HG02623 (cell line): ENCODE data around the gene FIGNL2.
"Not testable (repeated sequence)": the region's sequence is repeated elsewhere in the genome, so short reads cannot be mapped to it uniquely, and the experiment has no call there.

ENCODE experiments used
- ATAC-seq: cut with Tn5 transposase; IDR thresholded peaks from one replicate; pipeline ENCODE4 v1.9.1; 2021; ENCODE audit warnings: moderate library complexity; ENCODE audit not compliant: unreplicated experiment

FIGNL2 gene

GRCh38 chr12:51837286-51837685, 11.2 kb downstream of the FIGNL2 start:
- ATAC-seq = no peak

GRCh38 chr12:51836827-51837173, 11.7 kb downstream of the FIGNL2 start:
- no peak for ATAC-seq

- no peak for ATAC-seq
These were observed 12.3 kb downstream of the FIGNL2 start for GRCh38 chr12:51836041-51836826.

GRCh38 chr12:51834411-51834810, 14.1 kb downstream of the FIGNL2 start:
- ATAC-seq = no peak

GRCh38 chr12:51833448-51834227, 14.9 kb downstream of the FIGNL2 start:
- ATAC-seq = no peak

GRCh38 chr12:51832354-51833107, 16.0 kb downstream of the FIGNL2 start:
- ATAC-seq = no peak

GRCh38 chr12:51831817-51832216, 16.7 kb downstream of the FIGNL2 start:
- not testable (repeated sequence) for ATAC-seq

- ATAC-seq = no peak
These were observed 18.9 kb downstream of the FIGNL2 start for GRCh38 chr12:51829641-51830040.

- no peak for ATAC-seq
These were observed 19.5 kb downstream of the FIGNL2 start for GRCh38 chr12:51829011-51829481.

GRCh38 chr12:51827925-51828818, 20.3 kb downstream of the FIGNL2 start:
- ATAC-seq = no peak

GRCh38 chr12:51826881-51827280, 21.6 kb downstream of the FIGNL2 start:
- ATAC-seq = no peak

- no peak for ATAC-seq
These were observed 23.3 kb downstream of the FIGNL2 start for GRCh38 chr12:51825216-51825615.

- ATAC-seq = no peak
These were observed 24.5 kb downstream of the FIGNL2 start for GRCh38 chr12:51823875-51824565.

GRCh38 chr12:51822956-51823355, 25.6 kb downstream of the FIGNL2 start:
- no peak for ATAC-seq

GRCh38 chr12:51822261-51822616, 26.3 kb downstream of the FIGNL2 start:
- ATAC-seq = no peak

- ATAC-seq = no peak
These were observed 26.9 kb downstream of the FIGNL2 start for GRCh38 chr12:51821440-51822260.

- no peak for ATAC-seq
These were observed 27.7 kb downstream of the FIGNL2 start for GRCh38 chr12:51820526-51821439.
